Neural progenitor cell (in vitro differentiated cells): ENCODE results near the gene TOP2B. TPM values are rescaled to one million over a fixed set of nuclear protein-coding genes. Genes with fewer than 3 reads are reported as not detected.

Source experiments
- DNase-seq: peaks from one replicate; pipeline ENCODE4 v3.0.0-alpha.2; 2016; ENCODE audit warnings: low spot score
- H2AFZ ChIP-seq: fragments of 200-600 bp; sonication (generic); replicated peaks from 2 replicates; pipeline ENCODE4 v1.6.1; 2016; ENCODE audit warnings: antibody characterized with exemption
- H3F3A ChIP-seq: fragments of 200-600 bp; sonication (generic); 2 replicates; pipeline ENCODE4 v1.6.1; 2016; ENCODE audit warnings: antibody characterized with exemption, low read depth
- H3K27ac ChIP-seq: fragments of 200-600 bp; sonication (generic); 2 replicates; pipeline ENCODE4 v1.5.1; 2016; ENCODE audit warnings: mild to moderate bottlenecking
- H3K27me3 ChIP-seq: fragments of 200-600 bp; sonication (generic); 2 replicates; pipeline ENCODE4 v1.6.1; 2016; ENCODE audit warnings: mild to moderate bottlenecking, moderate library complexity
- H3K36me3 ChIP-seq: fragments of 200-600 bp; sonication (generic); 2 replicates; pipeline ENCODE4 v1.5.1; 2016
- H3K4me1 ChIP-seq: fragments of 200-600 bp; sonication (generic); 2 replicates; pipeline ENCODE4 v1.6.1; 2016; ENCODE audit warnings: mixed run types
- H3K4me2 ChIP-seq: fragments of 200-600 bp; sonication (generic); 2 replicates; pipeline ENCODE4 v1.6.1; 2016
- H3K4me3 ChIP-seq: fragments of 200-600 bp; sonication (generic); 2 replicates; pipeline ENCODE4 v1.5.1; 2016
- H3K79me2 ChIP-seq: fragments of 200-600 bp; sonication (generic); 2 replicates; pipeline ENCODE4 v1.6.1; 2016; ENCODE audit warnings: low read depth
- H3K9ac ChIP-seq: fragments of 200-600 bp; sonication (generic); 2 replicates; pipeline ENCODE4 v1.6.1; 2016
- H3K9me3 ChIP-seq: fragments of 200-600 bp; sonication (generic); 2 replicates; pipeline ENCODE4 v1.5.1; 2016; ENCODE audit warnings: low read depth
- H4K20me1 ChIP-seq: fragments of 200-600 bp; sonication (generic); 2 replicates; pipeline ENCODE4 v1.6.1; 2016; ENCODE audit warnings: low read depth
- H3K27ac Mint-ChIP-seq: 3 replicates; pipeline ENCODE4 v1.8.0; 2021; ENCODE audit warnings: mixed read lengths
- H3K27me3 Mint-ChIP-seq: 2 replicates; pipeline ENCODE4 v1.8.0; 2022; ENCODE audit warnings: low read depth, mild to moderate bottlenecking, inconsistent platforms, moderate library complexity, mixed read lengths; ENCODE audit not compliant: insufficient read depth
- H3K36me3 Mint-ChIP-seq: 3 replicates; pipeline ENCODE4 v1.8.0; 2021; ENCODE audit warnings: mixed read lengths
- H3K4me1 Mint-ChIP-seq: 3 replicates; pipeline ENCODE4 v1.8.0; 2021; ENCODE audit warnings: mixed read lengths
- H3K4me3 Mint-ChIP-seq: 3 replicates; pipeline ENCODE4 v1.8.0; 2021; ENCODE audit warnings: mild to moderate bottlenecking, moderate library complexity, mixed read lengths
- H3K9me3 Mint-ChIP-seq: 3 replicates; pipeline ENCODE4 v1.8.0; 2020; ENCODE audit warnings: mixed read lengths
- EZH2 ChIP-seq: fragments of 200-600 bp; sonication (generic); IDR thresholded peaks from 2 replicates; pipeline ENCODE4 v1.6.1; 2017; ENCODE audit warnings: antibody characterized with exemption, mild to moderate bottlenecking, moderate library complexity
- EZH2phosphoT487 ChIP-seq: fragments of 200-600 bp; sonication (generic); IDR thresholded peaks from 2 replicates; pipeline ENCODE4 v1.6.1; 2017; ENCODE audit warnings: antibody characterized with exemption
- microRNA-seq: library from miRNA; unstranded; fragments of <30 nt; microRNA quantifications from one replicate; pipeline ENCODE4, GENCODE V29; 2016
- small RNA-seq: library from RNA; depleted of rRNA; stranded (forward); fragments of <200 nt; gene quantifications from one replicate; pipeline ENCODE3, GENCODE V24; 2015
- total RNA-seq: library from RNA; depleted of rRNA; stranded (reverse); fragments of >200 nt; gene quantifications from 2 replicates; pipeline ENCODE4 v1.2.3, GENCODE V29; 2015; ENCODE audit warnings: low replicate concordance
- TF ChIP-seq, protein P1 (sequence below): fragments of 200-600 bp; sonication (generic); IDR thresholded peaks from 2 replicates; pipeline ENCODE4 v1.5.1; 2017; ENCODE audit warnings: antibody characterized with exemption, mild to moderate bottlenecking

Gene TOP2B
- total RNA-seq, 1 donor from 2014 or later: 327 TPM

DNA sequence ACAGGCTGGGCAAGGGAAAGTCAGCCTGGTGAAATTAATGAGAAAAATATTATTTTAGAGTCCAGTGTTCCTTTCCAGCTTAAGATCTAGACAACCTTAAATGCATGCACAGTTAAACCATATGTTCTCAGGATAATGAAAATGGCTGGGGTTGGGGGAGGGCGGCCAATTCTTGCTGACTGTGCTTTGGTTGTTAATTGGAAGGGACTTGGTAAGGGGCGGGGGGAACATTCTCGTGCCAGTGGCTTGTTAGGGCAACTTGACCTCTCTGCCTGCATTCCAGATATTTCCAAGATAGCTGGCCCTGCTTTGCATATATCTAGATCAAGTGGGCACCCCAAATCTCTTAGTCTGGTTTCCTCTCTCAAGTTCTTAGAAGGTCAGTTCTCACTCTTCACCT lies 112.5 kb downstream of the TOP2B start:
- Mint-ChIP-seq H3K27ac (no peak overlapping the region), H3K27me3 (peaks cover 2% of the 10 kb centered on the region), H3K4me1 (no peaks in the 10 kb centered on the region), H3K9me3 (no peaks in the 10 kb centered on the region), H3K4me3 (no peak overlapping the region), H3K36me3 (no peaks in the 10 kb centered on the region)
- H3K27me3 ChIP-seq: no peaks in the 10 kb centered on the region
- no peaks in the 10 kb centered on the region for H3K79me2 ChIP-seq
- no peaks in the 10 kb centered on the region for H3K4me1 ChIP-seq
- H3K9me3 ChIP-seq: no peaks in the 10 kb centered on the region
- no peaks in the 10 kb centered on the region for H3K36me3 ChIP-seq
- H3F3A ChIP-seq: no peaks in the 10 kb centered on the region
- H3K4me3 ChIP-seq: no peak overlapping the region
- DNase-seq: no peak
- no peak overlapping the region for H3K9ac ChIP-seq
- H3K4me2 ChIP-seq: no peak overlapping the region
- no peaks in the 10 kb centered on the region for H4K20me1 ChIP-seq
- H2AFZ ChIP-seq: no peak overlapping the region
- H3K27ac ChIP-seq: no peak overlapping the region
- TF ChIP-seq, protein P1, sequence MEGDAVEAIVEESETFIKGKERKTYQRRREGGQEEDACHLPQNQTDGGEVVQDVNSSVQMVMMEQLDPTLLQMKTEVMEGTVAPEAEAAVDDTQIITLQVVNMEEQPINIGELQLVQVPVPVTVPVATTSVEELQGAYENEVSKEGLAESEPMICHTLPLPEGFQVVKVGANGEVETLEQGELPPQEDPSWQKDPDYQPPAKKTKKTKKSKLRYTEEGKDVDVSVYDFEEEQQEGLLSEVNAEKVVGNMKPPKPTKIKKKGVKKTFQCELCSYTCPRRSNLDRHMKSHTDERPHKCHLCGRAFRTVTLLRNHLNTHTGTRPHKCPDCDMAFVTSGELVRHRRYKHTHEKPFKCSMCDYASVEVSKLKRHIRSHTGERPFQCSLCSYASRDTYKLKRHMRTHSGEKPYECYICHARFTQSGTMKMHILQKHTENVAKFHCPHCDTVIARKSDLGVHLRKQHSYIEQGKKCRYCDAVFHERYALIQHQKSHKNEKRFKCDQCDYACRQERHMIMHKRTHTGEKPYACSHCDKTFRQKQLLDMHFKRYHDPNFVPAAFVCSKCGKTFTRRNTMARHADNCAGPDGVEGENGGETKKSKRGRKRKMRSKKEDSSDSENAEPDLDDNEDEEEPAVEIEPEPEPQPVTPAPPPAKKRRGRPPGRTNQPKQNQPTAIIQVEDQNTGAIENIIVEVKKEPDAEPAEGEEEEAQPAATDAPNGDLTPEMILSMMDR: no peak
- no peak for TF ChIP-seq EZH2phosphoT487
- TF ChIP-seq EZH2: no peak

DNA sequence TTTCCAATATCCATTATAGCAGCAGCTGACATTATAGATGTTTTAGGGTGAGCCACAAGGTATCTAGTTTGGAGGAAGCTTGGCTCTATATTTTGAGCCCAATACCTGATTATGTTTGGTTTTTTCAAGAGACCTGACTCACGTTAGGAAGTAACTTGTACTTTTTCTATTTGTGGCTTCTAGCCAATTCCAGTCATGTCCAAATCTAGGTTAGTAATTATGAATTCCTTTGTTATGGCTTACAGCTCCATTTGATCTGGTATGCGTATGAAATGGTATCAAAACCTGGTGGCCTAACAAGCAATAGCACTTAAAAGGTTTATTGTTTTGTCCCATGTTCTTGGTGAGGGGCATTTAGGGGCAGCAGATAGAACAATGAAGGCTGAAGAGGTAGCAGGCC lies 115.9 kb downstream of the TOP2B start:
- no peaks in the 10 kb centered on the region for H3K9me3 ChIP-seq
- no peak for DNase-seq
- no peak overlapping the region for H3K27ac ChIP-seq
- H3K4me2 ChIP-seq: no peak overlapping the region
- no peak overlapping the region for H3K4me3 Mint-ChIP-seq
- no peak overlapping the region for H3K27ac Mint-ChIP-seq
- peaks cover 4% of the 10 kb centered on the region for H3K27me3 Mint-ChIP-seq
- H3F3A ChIP-seq: no peaks in the 10 kb centered on the region
- no peaks in the 10 kb centered on the region for H3K36me3 ChIP-seq
- H4K20me1 ChIP-seq: no peaks in the 10 kb centered on the region
- peaks cover 3% of the 10 kb centered on the region for H3K4me1 ChIP-seq
- no peaks in the 10 kb centered on the region for H3K4me1 Mint-ChIP-seq
- TF ChIP-seq, protein P1: no peak
- no peak for TF ChIP-seq EZH2
- no peak for TF ChIP-seq EZH2phosphoT487
- no peak overlapping the region for H3K9ac ChIP-seq
- no peak overlapping the region for H3K4me3 ChIP-seq
- H3K79me2 ChIP-seq: no peaks in the 10 kb centered on the region
- no peaks in the 10 kb centered on the region for H3K27me3 ChIP-seq
- no peaks in the 10 kb centered on the region for H3K9me3 Mint-ChIP-seq
- no peaks in the 10 kb centered on the region for H3K36me3 Mint-ChIP-seq
- no peak overlapping the region for H2AFZ ChIP-seq

DNA sequence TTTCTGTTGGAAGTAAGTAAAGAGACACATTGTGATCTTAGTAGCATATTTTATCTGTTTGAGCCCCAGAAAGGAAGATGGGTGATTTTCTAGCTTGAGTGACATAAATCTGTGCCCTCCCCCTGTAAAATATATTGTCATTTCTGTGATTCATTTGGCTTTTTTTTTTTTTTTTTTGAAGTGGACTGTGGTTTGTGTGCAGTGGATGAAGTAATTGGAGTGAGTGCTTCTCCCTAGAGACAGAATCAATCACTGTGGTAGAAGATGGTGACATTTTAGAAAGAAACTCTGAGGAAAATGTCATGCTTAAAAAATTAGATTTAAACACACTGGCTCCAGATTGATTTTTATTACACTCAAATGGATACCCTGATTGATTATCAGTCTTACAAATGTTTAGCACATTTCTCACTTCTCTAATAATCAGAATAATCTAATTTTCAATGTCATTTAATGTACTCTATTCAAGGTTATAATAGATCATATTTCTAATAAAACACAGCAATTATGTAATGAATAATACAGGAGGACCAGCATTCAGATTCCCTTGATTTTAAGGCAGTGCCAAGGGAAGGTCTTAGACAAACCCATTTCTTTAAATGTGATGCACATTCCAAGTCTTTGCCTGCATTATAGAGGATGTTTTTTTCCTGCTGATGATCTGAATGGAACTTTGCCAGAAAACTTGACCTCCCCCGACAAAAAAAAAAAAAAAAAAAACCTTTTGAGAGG lies 116.6 kb downstream of the TOP2B start:
- TF ChIP-seq, protein P1: no peak
- no peak for TF ChIP-seq EZH2phosphoT487
- TF ChIP-seq EZH2: no peak
- no peaks in the 10 kb centered on the region for H4K20me1 ChIP-seq
- H3K36me3 ChIP-seq: no peaks in the 10 kb centered on the region
- H3K27me3 ChIP-seq: no peaks in the 10 kb centered on the region
- no peak overlapping the region for H3K9ac ChIP-seq
- H3K4me2 ChIP-seq: no peak overlapping the region
- Mint-ChIP-seq H3K27me3 (peaks cover 4% of the 10 kb centered on the region), H3K4me3 (no peak overlapping the region), H3K4me1 (no peaks in the 10 kb centered on the region), H3K36me3 (no peaks in the 10 kb centered on the region), H3K27ac (no peak overlapping the region), H3K9me3 (no peaks in the 10 kb centered on the region)
- peaks cover 3% of the 10 kb centered on the region for H3K4me1 ChIP-seq
- H3K27ac ChIP-seq: no peak overlapping the region
- no peaks in the 10 kb centered on the region for H3K79me2 ChIP-seq
- no peaks in the 10 kb centered on the region for H3K9me3 ChIP-seq
- H3K4me3 ChIP-seq: no peak overlapping the region
- no peak overlapping the region for H2AFZ ChIP-seq
- no peak for DNase-seq
- H3F3A ChIP-seq: no peaks in the 10 kb centered on the region

Small RNAs within 50 kb of the gene (microRNA-seq; reads per million reads assigned to microRNA genes)
- gene MIR4442: not detected

Small RNAs within 50 kb of the gene (small RNA-seq; reads per million reads assigned to genes)
- gene CRIP1P2 (not detected), gene RF01161 (not detected), gene RF02271 (not detected)

Other genes starting within 250 kb of the TOP2B start
- 1.4 and 1.8 TPM in 2 replicates for gene RARB, start 236.6 kb downstream of the TOP2B start, total RNA-seq
- 37.7 and 45.0 TPM in 2 replicates for gene NGLY1, start 118.5 kb upstream of the TOP2B start, total RNA-seq
- 1.6 and 2.1 TPM in 2 replicates for gene OXSM, start 125.2 kb upstream of the TOP2B start, total RNA-seq